ENCODE data around the gene ZNF512B.

ZNF512B gene

GRCh38 chr20:63967330-63968135 lies 2.2 kb downstream of the ZNF512B start:
- no peak for TF ChIP-seq CTCF (IDR thresholded peaks at IDR 0.05)

GRCh38 chr20:63966944-63967322 lies 2.8 kb downstream of the ZNF512B start:
- TF ChIP-seq CTCF (IDR thresholded peaks at IDR 0.05), result no peak

GRCh38 chr20:63966172-63966943 lies 3.4 kb downstream of the ZNF512B start:
- no peak for TF ChIP-seq CTCF (IDR thresholded peaks at IDR 0.05)

- TF ChIP-seq CTCF (IDR thresholded peaks at IDR 0.05), result no peak
Measured at GRCh38 chr20:63964412-63964811, 5.3 kb downstream of the ZNF512B start.

GRCh38 chr20:63963784-63964301 lies 5.9 kb downstream of the ZNF512B start:
- no peak for TF ChIP-seq CTCF (IDR thresholded peaks at IDR 0.05)

GRCh38 chr20:63963348-63963741 lies 6.4 kb downstream of the ZNF512B start:
- TF ChIP-seq CTCF (IDR thresholded peaks at IDR 0.05), result no peak

- no peak for TF ChIP-seq CTCF (IDR thresholded peaks at IDR 0.05)
Measured at GRCh38 chr20:63962426-63963347, 7.0 kb downstream of the ZNF512B start.

Measured in LNCAP (cell line).